Testis (tissue), 3 donors: Measurements from ENCODE around the gene TRIP12. TPM values are rescaled to one million over a fixed set of nuclear protein-coding genes. Genes with fewer than 3 reads are reported as not detected.
"Not testable (repeated sequence)": the region's sequence is repeated elsewhere in the genome, so short reads cannot be mapped to it uniquely, and the experiment has no call there.

Source experiments
- DNase-seq: peaks from one replicate; pipeline ENCODE4 v3.0.0-alpha.2; 2019
- H3K27ac ChIP-seq, 2 donors: fragments of 200-600 bp; sonication (generic); one replicate each; pipeline ENCODE4 v1.5.1; 2019
- H3K27me3 ChIP-seq: fragments of 200-600 bp; sonication (generic); one replicate; pipeline ENCODE4 v1.5.1; 2019
- H3K36me3 ChIP-seq: fragments of 200-600 bp; sonication (generic); one replicate; pipeline ENCODE4 v1.5.1; 2017; ENCODE audit warnings: low read depth; ENCODE audit errors: missing control alignments
- H3K4me1 ChIP-seq: fragments of 200-600 bp; sonication (generic); one replicate; pipeline ENCODE4 v1.5.1; 2019
- H3K4me3 ChIP-seq, 2 donors: fragments of 200-600 bp; sonication (generic); one replicate each; pipeline ENCODE4 v1.5.1; 2017 to 2019
- H3K9me3 ChIP-seq: fragments of 200-600 bp; sonication (generic); one replicate; pipeline ENCODE4 v1.5.1; 2017
- CTCF ChIP-seq, 3 experiments: fragments of 450-650 bp in 2 of 3; fragments of 200-600 bp in 1 of 3; sonication (generic) in 1 of 3; IDR thresholded peaks; one replicate each; pipeline ENCODE4 v1.5.1; 2016 to 2019; ENCODE audit warnings: antibody characterized with exemption in 3 of 3, mild to moderate bottlenecking in 2 of 3, moderate library complexity in 1 of 3
- POLR2A ChIP-seq: fragments of 450-650 bp; IDR thresholded peaks from one replicate; pipeline ENCODE4 v1.6.1; 2017; ENCODE audit warnings: antibody characterized with exemption, mild to moderate bottlenecking, moderate library complexity
- WGBS, 2 donors: methylation state at CpG; one replicate each; pipeline ENCODE4 v1.1.5; 2018; 5-methylcytosine and 5-hydroxymethylcytosine counted together
- intact Hi-C: fragments of 100-400 bp; cut with DNase I; formaldehyde crosslinking; loops from one replicate; pipeline ENCODE4 v1.15.1; 2023; ENCODE audit warnings: low total_unique reads
- polyA plus RNA-seq: library from polyadenylated mRNA; stranded (reverse); fragments of 350-450 nt; fragmentation: Illumina TruSeq; extraction: RNeasy Lipid Tissue Mini Kit (QIAGEN cat#74804); gene quantifications from one replicate; pipeline ENCODE4 v1.2.3, GENCODE V29; 2014; ENCODE audit warnings: low read depth, low replicate concordance; ENCODE audit not compliant: insufficient read depth
- total RNA-seq, 2 donors: library from RNA; depleted of rRNA; stranded (reverse); fragments of >200 nt; gene quantifications; one replicate each; pipeline ENCODE4 v1.2.3, GENCODE V29; 2016

Gene TRIP12
- total and polyA plus RNA-seq, 3 donors from 2014 or later: 342 to 443 (median 373) TPM

GRCh38 chr2:229752970-229753729 is 168.7 kb downstream of the TRIP12 start:
- Histone ChIP-seq H3K27me3 (no peaks in the 10 kb centered on the region), H3K4me3 (no peak overlapping the region), H3K4me1 (no peaks in the 10 kb centered on the region), H3K27ac (no peak overlapping the region), H3K36me3 (no peaks in the 10 kb centered on the region), H3K9me3 (no peaks in the 10 kb centered on the region)
- intact Hi-C loops: no loop called here
- no peak for DNase-seq
- TF ChIP-seq POLR2A (no peak), CTCF (IDR thresholded peaks at IDR 0.05) (no peak)
- WGBS, 2 donors: 88% methylated on average over 11 of the region's 11 CpGs

GRCh38 chr2:229749779-229750178 is 172.0 kb downstream of the TRIP12 start:
- H3K27me3 ChIP-seq: no peaks in the 10 kb centered on the region
- no peaks in the 10 kb centered on the region for H3K36me3 ChIP-seq
- no peak overlapping the region for H3K4me3 ChIP-seq
- H3K9me3 ChIP-seq: no peaks in the 10 kb centered on the region
- H3K4me1 ChIP-seq: no peaks in the 10 kb centered on the region
- no peak overlapping the region for H3K27ac ChIP-seq
- TF ChIP-seq POLR2A (no peak), CTCF (IDR thresholded peaks at IDR 0.05) (no peak)
- 82 to 92% methylated on average over 6 of the region's 6 CpGs for WGBS, 2 donors
- no peak for DNase-seq
- intact Hi-C loops: no loop called here

- TF ChIP-seq POLR2A: no peak
- no peak for TF ChIP-seq CTCF (IDR thresholded peaks at IDR 0.05)
- intact Hi-C loops: no loop called here
- no peak for DNase-seq
Observed at GRCh38 chr2:229748950-229749349, 172.9 kb downstream of the TRIP12 start.

GRCh38 chr2:229742691-229743090 is 179.1 kb downstream of the TRIP12 start:
- H3K36me3 ChIP-seq, H3K27ac ChIP-seq, H3K9me3 ChIP-seq, H3K4me1 ChIP-seq, DNase-seq, H3K4me3 ChIP-seq, H3K27me3 ChIP-seq, intact Hi-C loops: not testable (repeated sequence)
- WGBS, 2 donors: 96% methylated on average over 9 of the region's 35 CpGs; no CpG with 5 or more reads in 1 of the 2 donors

More at GRCh38 chr2:229748950-229749349, 172.9 kb downstream of the TRIP12 start:
- H3K4me3 ChIP-seq: no peak overlapping the region
- no peaks in the 10 kb centered on the region for H3K4me1 ChIP-seq
- H3K27ac ChIP-seq: no peak overlapping the region
- H3K27me3 ChIP-seq: no peaks in the 10 kb centered on the region
- no peaks in the 10 kb centered on the region for H3K36me3 ChIP-seq
- H3K9me3 ChIP-seq: no peaks in the 10 kb centered on the region
- 87 to 89% methylated on average over 3 of the region's 3 CpGs for WGBS, 2 donors

- Histone ChIP-seq H3K27me3 (no peaks in the 10 kb centered on the region), H3K36me3 (no peaks in the 10 kb centered on the region), H3K27ac (no peak overlapping the region), H3K4me3 (no peak overlapping the region), H3K4me1 (no peaks in the 10 kb centered on the region), H3K9me3 (no peaks in the 10 kb centered on the region)
- no peak for DNase-seq
- intact Hi-C loops: no loop called here
- TF ChIP-seq CTCF (IDR thresholded peaks at IDR 0.05) (no peak), POLR2A (no peak)
- WGBS, 2 donors: 87 to 88% methylated on average over 4 of the region's 4 CpGs
Observed at GRCh38 chr2:229740279-229740678, 181.5 kb downstream of the TRIP12 start.
